CD4-positive, alpha-beta T cell (primary cell): ENCODE measurements around the gene PNPO. TPM values are rescaled to one million over a fixed set of nuclear protein-coding genes. Genes with fewer than 3 reads are reported as not detected.
"Not testable (repeated sequence)": the region's sequence is repeated elsewhere in the genome, so short reads cannot be mapped to it uniquely, and the experiment has no call there.

Experiments used
- ATAC-seq: fragments of 200-7000 bp; cut with Tn5 transposase; one replicate; pipeline ENCODE4 v1.10.0; 2022; ENCODE audit warnings: mild to moderate bottlenecking; ENCODE audit not compliant: poor library complexity
- CTCF ChIA-PET: fragments of 350-600 bp; sonication (Branson Sonifier 250); formaldehyde crosslinking; loops from one replicate; lab custom pipeline; 2021; ENCODE audit warnings: antibody characterized with exemption, inconsistent platforms; lab: Charles Lee
- POLR2A ChIA-PET: fragments of 350-600 bp; sonication (Branson Sonifier 250); formaldehyde crosslinking; loops from one replicate; lab custom pipeline; 2021; ENCODE audit warnings: antibody characterized with exemption, inconsistent platforms; lab: Charles Lee
- DNase-seq, 14 experiments: peaks; one replicate each; pipeline ENCODE4 v3.0.0-alpha.2; 2013 to 2020; ENCODE audit warnings: mixed read lengths in 2 of 14
- H3K27ac ChIP-seq, 2 donors: one replicate each; pipeline versions ENCODE4 v1.5.1 to v1.7.0; 2013; ENCODE audit warnings: low read length in 2 of 2, low read depth in 1 of 2, mild to moderate bottlenecking in 1 of 2
- H3K27me3 ChIP-seq, 2 experiments: 1 replicate in 1 of 2; 2 replicates in 1 of 2; pipeline versions ENCODE4 v1.6.1 to v1.7.0; 2013; ENCODE audit warnings: low read length in 2 of 2, control low read depth in 1 of 2, mild to moderate bottlenecking in 1 of 2, moderate library complexity in 1 of 2; ENCODE audit not compliant: insufficient read depth in 2 of 2, control insufficient read depth in 1 of 2
- H3K36me3 ChIP-seq: one replicate; pipeline ENCODE4 v1.6.1; 2013; ENCODE audit warnings: low read length, control low read depth; ENCODE audit not compliant: insufficient read depth
- H3K4me1 ChIP-seq: one replicate; pipeline ENCODE4 v1.6.1; 2013; ENCODE audit warnings: low read length, control low read depth; ENCODE audit not compliant: insufficient read depth
- H3K4me3 ChIP-seq: one replicate; pipeline ENCODE4 v1.5.1; 2013; ENCODE audit warnings: mild to moderate bottlenecking, low read length, moderate library complexity
- H3K9me3 ChIP-seq, 2 experiments: 1 replicate in 1 of 2; 2 replicates in 1 of 2; pipeline versions ENCODE4 v1.6.1 to v1.7.0; 2013; ENCODE audit warnings: low read length in 2 of 2, mild to moderate bottlenecking in 2 of 2, control low read depth in 1 of 2, moderate library complexity in 1 of 2; ENCODE audit not compliant: control insufficient read depth in 1 of 2, insufficient read depth in 1 of 2
- H3K27ac Mint-ChIP-seq: one replicate; pipeline ENCODE4 v1.8.0; 2020; ENCODE audit warnings: mixed read lengths
- H3K27me3 Mint-ChIP-seq: one replicate; pipeline ENCODE4 v1.8.0; 2021; ENCODE audit warnings: mixed read lengths
- H3K36me3 Mint-ChIP-seq: one replicate; pipeline ENCODE4 v1.8.0; 2021; ENCODE audit warnings: low read depth, mixed read lengths
- H3K4me1 Mint-ChIP-seq: one replicate; pipeline ENCODE4 v1.8.0; 2021; ENCODE audit warnings: low read depth, mixed read lengths
- H3K4me3 Mint-ChIP-seq: one replicate; pipeline ENCODE4 v1.8.0; 2020; ENCODE audit warnings: mild to moderate bottlenecking, mixed read lengths
- H3K9me3 Mint-ChIP-seq: one replicate; pipeline ENCODE4 v1.8.0; 2020; ENCODE audit warnings: mixed read lengths
- CTCF ChIP-seq: fragments of 200-600 bp; IDR thresholded peaks from one replicate; pipeline ENCODE4 v1.8.0; 2022; ENCODE audit warnings: antibody characterized with exemption, mild to moderate bottlenecking
- intact Hi-C, 2 experiments: fragments of 100-400 bp; cut with DNase I in 1 of 2; cut with micrococcal nuclease in 1 of 2; formaldehyde crosslinking; loops; one replicate each; pipeline versions ENCODE4 v1.15.1 to v1.9.0; 2023 to 2025; cut with DNase I, micrococcal nuclease
- total RNA-seq, 174 experiments: library from RNA in 2 of 174; stranded (reverse) in 2 of 174; gene quantifications; one replicate each; pipeline ENCODE4 v1.2.3 and lab custom pipeline; 2021 to 2026

Gene PNPO
- total RNA-seq, 2 experiments from 2014 or later: 2.2 to 2.4 TPM

- DNase-seq (no peak), ATAC-seq (no peak)
- Mint-ChIP-seq H3K4me3 (no peak overlapping the region), H3K27ac (no peak overlapping the region), H3K36me3 (peaks cover 20% of the 10 kb centered on the region), H3K4me1 (no peaks in the 10 kb centered on the region), H3K9me3 (no peaks in the 10 kb centered on the region), H3K27me3 (no peaks in the 10 kb centered on the region)
- intact Hi-C loops: loop anchor here in 1 of 2 experiments (2.0 kb wide), 1 partner anchor 21 kb away; no protein-coding TSS in a partner anchor
- TF ChIP-seq CTCF: no peak
- H3K27me3 ChIP-seq: no peaks in the 10 kb centered on the region
- ChIA-PET POLR2A (interaction anchor here (1.1 kb wide), 1 partner anchor 92 kb away, joined by 3 read pairs; the partner anchor contains the start of gene SP2), CTCF (no interaction called here)
- H3K36me3 ChIP-seq: peaks cover 7% of the 10 kb centered on the region
- no peaks in the 10 kb centered on the region for H3K9me3 ChIP-seq
- H3K27ac ChIP-seq: no peak overlapping the region
- H3K4me3 ChIP-seq: no peak overlapping the region
- peaks cover 6% of the 10 kb centered on the region for H3K4me1 ChIP-seq
These were observed 46.0 kb downstream of the PNPO start for GRCh38 chr17:47987240-47987835.

- H3K4me1 Mint-ChIP-seq, DNase-seq, H3K27ac ChIP-seq, H3K27me3 ChIP-seq, H3K4me3 Mint-ChIP-seq, H3K27me3 Mint-ChIP-seq, H3K36me3 ChIP-seq, CTCF ChIA-PET, intact Hi-C loops, H3K9me3 Mint-ChIP-seq, H3K4me3 ChIP-seq, H3K9me3 ChIP-seq, H3K27ac Mint-ChIP-seq, H3K4me1 ChIP-seq, ATAC-seq, POLR2A ChIA-PET: not testable (repeated sequence)
- peaks cover 10% of the 10 kb centered on the region for H3K36me3 Mint-ChIP-seq
These were observed 47.1 kb downstream of the PNPO start for GRCh38 chr17:47988445-47988844.

- Histone ChIP-seq H3K27ac (no peak overlapping the region), H3K4me3 (no peak overlapping the region), H3K27me3 (no peaks in the 10 kb centered on the region), H3K36me3 (no peaks in the 10 kb centered on the region), H3K9me3 (no peaks in the 10 kb centered on the region), H3K4me1 (no peaks in the 10 kb centered on the region)
- no peak for TF ChIP-seq CTCF
- H3K27ac Mint-ChIP-seq: no peak overlapping the region
- intact Hi-C loops: no loop called here
- no peaks in the 10 kb centered on the region for H3K4me1 Mint-ChIP-seq
- no peak overlapping the region for H3K4me3 Mint-ChIP-seq
- DNase-seq (no peak), ATAC-seq (no peak)
- H3K27me3 Mint-ChIP-seq: no peaks in the 10 kb centered on the region
- ChIA-PET POLR2A (no interaction called here), CTCF (no interaction called here)
- H3K36me3 Mint-ChIP-seq: peaks cover 3% of the 10 kb centered on the region
- no peaks in the 10 kb centered on the region for H3K9me3 Mint-ChIP-seq
These were observed 47.8 kb downstream of the PNPO start for GRCh38 chr17:47989159-47989558.

- no peak overlapping the region for H3K4me3 Mint-ChIP-seq
These were observed 48.3 kb downstream of the PNPO start for GRCh38 chr17:47989700-47990099.

More at GRCh38 chr17:47989700-47990099, 48.3 kb downstream of the PNPO start:
- Histone ChIP-seq H3K4me1 (no peaks in the 10 kb centered on the region), H3K4me3 (no peak overlapping the region), H3K36me3 (no peaks in the 10 kb centered on the region), H3K9me3 (no peaks in the 10 kb centered on the region), H3K27ac (no peak overlapping the region), H3K27me3 (no peaks in the 10 kb centered on the region)
- ATAC-seq (no peak), DNase-seq (no peak)
- ChIA-PET CTCF (no interaction called here), POLR2A (no interaction called here)
- intact Hi-C loops: no loop called here
- Mint-ChIP-seq H3K36me3 (no peaks in the 10 kb centered on the region), H3K4me1 (no peaks in the 10 kb centered on the region), H3K27ac (no peak overlapping the region), H3K9me3 (no peaks in the 10 kb centered on the region), H3K27me3 (no peaks in the 10 kb centered on the region)
- no peak for TF ChIP-seq CTCF
